Adrenal gland (tissue), 5 donors: ENCODE measurements around the gene LACRT.

Experiments
- POLR2A ChIP-seq, 2 donors: fragments of 450-650 bp; IDR thresholded peaks; one replicate each; pipeline ENCODE4 v1.6.1; 2017; ENCODE audit warnings: antibody characterized with exemption in 2 of 2, mild to moderate bottlenecking in 2 of 2, moderate library complexity in 1 of 2
- TF ChIP-seq, protein P1 (sequence below), 6 experiments: fragments of 450-650 bp in 4 of 6; fragments of 200-600 bp in 2 of 6; sonication (generic) in 1 of 6; IDR thresholded peaks; 1 replicate in 5 of 6; 2 replicates in 1 of 6; pipeline versions ENCODE4 v1.5.1 to v1.8.0; 2016 to 2021; ENCODE audit warnings: antibody characterized with exemption in 6 of 6, mild to moderate bottlenecking in 2 of 6, moderate library complexity in 1 of 6
- donor health status: DM: no; HTN: no; CAD: no.

- TF ChIP-seq, protein P1, sequence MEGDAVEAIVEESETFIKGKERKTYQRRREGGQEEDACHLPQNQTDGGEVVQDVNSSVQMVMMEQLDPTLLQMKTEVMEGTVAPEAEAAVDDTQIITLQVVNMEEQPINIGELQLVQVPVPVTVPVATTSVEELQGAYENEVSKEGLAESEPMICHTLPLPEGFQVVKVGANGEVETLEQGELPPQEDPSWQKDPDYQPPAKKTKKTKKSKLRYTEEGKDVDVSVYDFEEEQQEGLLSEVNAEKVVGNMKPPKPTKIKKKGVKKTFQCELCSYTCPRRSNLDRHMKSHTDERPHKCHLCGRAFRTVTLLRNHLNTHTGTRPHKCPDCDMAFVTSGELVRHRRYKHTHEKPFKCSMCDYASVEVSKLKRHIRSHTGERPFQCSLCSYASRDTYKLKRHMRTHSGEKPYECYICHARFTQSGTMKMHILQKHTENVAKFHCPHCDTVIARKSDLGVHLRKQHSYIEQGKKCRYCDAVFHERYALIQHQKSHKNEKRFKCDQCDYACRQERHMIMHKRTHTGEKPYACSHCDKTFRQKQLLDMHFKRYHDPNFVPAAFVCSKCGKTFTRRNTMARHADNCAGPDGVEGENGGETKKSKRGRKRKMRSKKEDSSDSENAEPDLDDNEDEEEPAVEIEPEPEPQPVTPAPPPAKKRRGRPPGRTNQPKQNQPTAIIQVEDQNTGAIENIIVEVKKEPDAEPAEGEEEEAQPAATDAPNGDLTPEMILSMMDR (IDR thresholded peaks at IDR 0.05), result no peak
- TF ChIP-seq POLR2A (IDR thresholded peaks at IDR 0.05), result no peak
These were observed 43.6 kb downstream of the LACRT start for GRCh38 chr12:54590978-54591591.
